SK-N-SH (cell line): ENCODE measurements around the gene PROCR.
"Not testable (repeated sequence)": the region's sequence is repeated elsewhere in the genome, so short reads cannot be mapped to it uniquely, and the experiment has no call there.

Experiments used
- CTCF ChIP-seq: fragments of 200-600 bp; sonication (generic); IDR thresholded peaks from 2 replicates; pipeline ENCODE4 v1.6.1; 2017; ENCODE audit warnings: antibody characterized with exemption, mild to moderate bottlenecking, moderate library complexity
- IRF3 ChIP-seq: fragments of 150-350 bp; IDR thresholded peaks from 2 replicates; pipeline ENCODE4 v1.6.1; 2016; ENCODE audit warnings: mild to moderate bottlenecking, low read depth, low read length
- REST ChIP-seq: IDR thresholded peaks from 2 replicates; pipeline ENCODE4 v1.6.1; 2012; ENCODE audit warnings: mild to moderate bottlenecking, low read depth, low read length, moderate library complexity

GRCh38 chr20:35168701-35169409 lies 3.0 kb upstream of the PROCR start:
- TF ChIP-seq IRF3, REST, CTCF: not testable (repeated sequence)
